Ectodermal cell (in vitro differentiated cells): ENCODE results near the gene PITPNM3.

Source experiments
- H3K27ac ChIP-seq: 2 replicates; pipeline ENCODE4 v1.7.0; 2013; ENCODE audit warnings: mild to moderate bottlenecking, low read depth, low read length; ENCODE audit not compliant: insufficient read depth, poor library complexity, severe bottlenecking
- H3K27me3 ChIP-seq: 2 replicates; pipeline ENCODE4 v1.7.0; 2013; ENCODE audit warnings: mild to moderate bottlenecking, low read length; ENCODE audit not compliant: insufficient read depth, control insufficient read depth, poor library complexity, severe bottlenecking
- H3K36me3 ChIP-seq: one replicate; pipeline ENCODE4 v1.7.0; 2013; ENCODE audit warnings: low read length; ENCODE audit not compliant: control insufficient read depth, insufficient read depth
- H3K4me1 ChIP-seq: one replicate; pipeline ENCODE4 v1.7.0; 2013; ENCODE audit warnings: low read length; ENCODE audit not compliant: control insufficient read depth, insufficient read depth
- H3K4me3 ChIP-seq: 2 replicates; pipeline ENCODE4 v1.7.0; 2013; ENCODE audit warnings: low read depth, low read length, control low read depth; ENCODE audit not compliant: insufficient read depth
- H3K9me3 ChIP-seq: 2 replicates; pipeline ENCODE4 v1.7.0; 2013; ENCODE audit warnings: mild to moderate bottlenecking, low read length, moderate library complexity; ENCODE audit not compliant: control insufficient read depth
- WGBS, 2 experiments: methylation state at CpG; one replicate each; pipeline ENCODE4 v1.1.7; 2013; ENCODE audit warnings: missing lambda C conversion rate in 2 of 2; 5-methylcytosine and 5-hydroxymethylcytosine counted together

PITPNM3 gene

GRCh38 chr17:6495450-6496115, 60.8 kb downstream of the PITPNM3 start:
- no peaks in the 10 kb centered on the region for H3K36me3 ChIP-seq
- H3K4me1 ChIP-seq, result peaks cover 32% of the 10 kb centered on the region
- 55% methylated on average over 15 of the region's 15 CpGs for WGBS, 2 experiments
- no peaks in the 10 kb centered on the region for H3K9me3 ChIP-seq
- H3K27me3 ChIP-seq, result no peaks in the 10 kb centered on the region
- no peak overlapping the region for H3K4me3 ChIP-seq
- H3K27ac ChIP-seq, result no peak overlapping the region

DNA sequence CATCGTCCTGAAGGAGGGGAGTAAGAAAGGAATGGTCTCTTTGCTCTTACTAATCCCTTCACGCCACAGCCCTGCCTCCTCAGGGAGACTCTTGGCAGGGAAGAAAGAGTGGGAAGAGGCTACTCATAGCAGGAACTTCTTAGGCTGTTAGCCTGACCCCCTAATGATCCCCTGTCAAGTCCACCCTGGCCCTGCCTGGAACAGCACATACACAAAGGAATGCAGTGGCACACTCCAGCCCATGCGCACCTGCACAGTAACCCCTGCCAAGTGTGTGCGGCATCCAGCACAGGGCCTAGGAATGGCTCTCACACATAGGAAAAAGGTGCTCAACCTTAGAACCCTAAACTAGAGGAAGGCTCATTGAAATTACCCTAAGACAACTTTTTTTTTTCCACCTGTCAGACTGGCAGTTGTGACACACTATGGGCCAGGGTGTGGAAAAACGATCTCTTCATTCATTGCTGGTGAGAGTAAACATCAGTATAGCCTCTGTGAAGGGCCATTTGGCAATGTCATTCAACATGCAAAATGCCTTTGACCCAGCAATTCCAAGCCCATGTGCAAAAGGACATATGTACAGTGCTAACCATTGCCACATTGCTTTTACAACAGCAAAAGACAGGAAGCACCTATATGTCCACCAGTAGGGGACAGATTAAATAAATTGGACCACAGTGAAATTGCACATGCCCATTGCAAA, 62.0 kb downstream of the PITPNM3 start:
- Histone ChIP-seq H3K27me3 (no peaks in the 10 kb centered on the region), H3K27ac (no peak overlapping the region), H3K36me3 (no peaks in the 10 kb centered on the region), H3K4me1 (peaks cover 32% of the 10 kb centered on the region), H3K4me3 (no peak overlapping the region), H3K9me3 (no peaks in the 10 kb centered on the region)
- 81 to 83% methylated on average over 5 of the region's 5 CpGs for WGBS, 2 experiments

GRCh38 chr17:6492892-6493674, 63.3 kb downstream of the PITPNM3 start:
- H3K9me3 ChIP-seq, result no peaks in the 10 kb centered on the region
- H3K4me3 ChIP-seq, result no peak overlapping the region
- no peaks in the 10 kb centered on the region for H3K36me3 ChIP-seq
- H3K27me3 ChIP-seq, result no peaks in the 10 kb centered on the region
- no peak overlapping the region for H3K27ac ChIP-seq
- 86 to 88% methylated on average over 4 of the region's 4 CpGs for WGBS, 2 experiments
- peaks cover 28% of the 10 kb centered on the region for H3K4me1 ChIP-seq

DNA sequence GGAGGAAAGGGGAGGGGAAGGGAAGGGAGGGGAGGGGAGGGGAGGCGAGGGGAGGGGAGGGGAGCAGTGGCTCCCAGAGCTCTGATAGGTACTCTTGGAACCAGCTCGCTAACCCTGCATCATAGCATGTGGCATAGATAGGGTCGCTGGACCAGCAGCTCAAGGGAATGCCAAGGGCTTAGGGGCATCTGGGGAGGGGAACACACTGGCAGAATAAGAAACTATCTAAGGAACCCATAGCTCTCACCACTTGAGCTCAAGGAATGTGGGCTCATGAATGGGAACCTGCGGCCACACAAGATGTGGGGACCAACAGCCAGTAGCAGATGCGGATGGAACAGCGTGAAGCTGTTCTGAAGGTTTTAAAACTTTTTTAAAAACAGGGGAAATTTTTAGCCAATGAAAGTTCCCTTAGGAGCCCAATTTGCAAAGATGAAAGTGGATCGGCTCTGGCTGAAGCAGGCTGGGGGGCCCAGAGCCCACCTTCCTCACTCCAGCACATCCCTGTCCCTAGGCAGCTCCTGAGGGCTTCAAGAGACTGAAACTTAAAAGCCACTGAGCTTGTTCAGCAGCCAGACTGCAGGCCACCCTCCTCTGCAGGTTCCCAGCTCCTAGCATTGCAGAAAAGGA, 65.2 kb downstream of the PITPNM3 start:
- Histone ChIP-seq H3K4me1 (peaks cover 13% of the 10 kb centered on the region), H3K9me3 (no peaks in the 10 kb centered on the region), H3K4me3 (no peak overlapping the region), H3K36me3 (no peaks in the 10 kb centered on the region), H3K27ac (no peak overlapping the region), H3K27me3 (no peaks in the 10 kb centered on the region)
- WGBS, 2 experiments, result 71 to 82% methylated on average over 6 to 7 of the region's 7 CpGs

GRCh38 chr17:6489016-6489550, 67.3 kb downstream of the PITPNM3 start:
- no peaks in the 10 kb centered on the region for H3K4me1 ChIP-seq
- no peaks in the 10 kb centered on the region for H3K27me3 ChIP-seq
- H3K4me3 ChIP-seq, result no peak overlapping the region
- H3K9me3 ChIP-seq, result no peaks in the 10 kb centered on the region
- no peaks in the 10 kb centered on the region for H3K36me3 ChIP-seq
- 90 to 93% methylated on average over 6 of the region's 6 CpGs for WGBS, 2 experiments
- no peak overlapping the region for H3K27ac ChIP-seq

DNA sequence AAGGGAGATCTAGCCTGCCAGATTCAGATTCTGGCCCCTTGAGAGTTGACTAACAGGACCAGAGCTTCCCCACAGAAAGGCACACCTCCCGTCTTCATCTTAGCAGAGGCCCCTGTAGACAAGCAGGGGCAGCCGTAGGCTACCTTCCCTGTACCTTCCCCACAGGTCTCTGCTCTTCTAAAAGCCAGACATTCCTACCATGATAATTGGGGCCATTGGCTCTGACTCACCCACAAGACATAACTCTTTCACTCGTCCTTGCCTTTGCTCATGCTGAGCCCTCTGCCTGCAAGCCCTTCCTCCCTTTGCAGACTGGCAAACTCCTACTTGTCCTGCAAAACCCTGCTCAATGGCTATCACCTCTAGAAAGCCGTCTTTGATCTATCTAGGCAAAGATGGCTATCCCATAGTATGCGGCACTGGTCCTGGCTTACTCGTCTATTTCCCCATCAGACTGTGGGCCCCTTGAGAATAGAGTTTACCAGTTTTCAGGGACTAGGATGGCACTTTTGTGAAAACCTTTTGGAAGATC, 68.3 kb downstream of the PITPNM3 start:
- no peak overlapping the region for H3K4me3 ChIP-seq
- no peaks in the 10 kb centered on the region for H3K9me3 ChIP-seq
- no peaks in the 10 kb centered on the region for H3K4me1 ChIP-seq
- H3K27me3 ChIP-seq, result no peaks in the 10 kb centered on the region
- H3K36me3 ChIP-seq, result no peaks in the 10 kb centered on the region
- H3K27ac ChIP-seq, result no peak overlapping the region
- WGBS, 2 experiments, result 86 to 89% methylated on average over 6 of the region's 6 CpGs

DNA sequence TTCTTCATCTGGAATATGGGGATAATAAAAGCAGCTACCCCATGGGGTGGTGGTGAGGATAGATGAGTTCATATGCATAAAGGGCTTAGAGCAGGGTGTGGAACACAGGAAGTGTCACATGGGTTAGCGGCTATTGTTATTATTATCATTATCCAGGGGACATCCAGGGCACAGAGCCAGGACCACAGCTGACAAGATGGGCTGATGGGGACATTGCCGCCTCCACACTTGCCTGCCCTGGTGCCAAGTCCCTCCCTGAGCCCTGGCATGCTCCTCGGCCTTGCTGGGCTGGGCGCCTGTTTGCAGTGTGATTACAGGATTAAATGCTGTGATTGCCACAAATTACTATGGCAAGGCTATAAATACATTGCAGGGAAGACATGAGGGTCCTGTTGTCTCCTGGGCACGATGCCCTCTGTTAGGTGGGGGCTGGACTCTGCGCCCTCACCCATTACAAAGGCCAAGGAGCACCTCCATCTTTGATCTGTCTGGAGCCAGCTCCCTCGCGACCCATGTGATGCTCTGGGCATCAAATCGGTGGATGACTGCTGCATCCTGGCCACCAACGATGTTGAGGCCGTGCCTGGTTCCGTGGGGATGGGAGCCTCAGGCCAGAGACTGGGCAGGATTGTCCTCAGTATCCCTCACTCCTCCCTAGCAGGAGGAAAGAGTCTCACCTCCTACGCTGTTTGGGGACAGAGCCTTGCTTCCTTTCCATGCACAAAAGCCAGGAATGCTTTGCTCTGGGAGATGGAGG, 68.9 kb downstream of the PITPNM3 start:
- H3K4me3 ChIP-seq, result no peak overlapping the region
- no peaks in the 10 kb centered on the region for H3K27me3 ChIP-seq
- WGBS, 2 experiments, result 91% methylated on average over 13 of the region's 13 CpGs
- no peaks in the 10 kb centered on the region for H3K36me3 ChIP-seq
- no peaks in the 10 kb centered on the region for H3K4me1 ChIP-seq
- no peak overlapping the region for H3K27ac ChIP-seq
- no peaks in the 10 kb centered on the region for H3K9me3 ChIP-seq

DNA sequence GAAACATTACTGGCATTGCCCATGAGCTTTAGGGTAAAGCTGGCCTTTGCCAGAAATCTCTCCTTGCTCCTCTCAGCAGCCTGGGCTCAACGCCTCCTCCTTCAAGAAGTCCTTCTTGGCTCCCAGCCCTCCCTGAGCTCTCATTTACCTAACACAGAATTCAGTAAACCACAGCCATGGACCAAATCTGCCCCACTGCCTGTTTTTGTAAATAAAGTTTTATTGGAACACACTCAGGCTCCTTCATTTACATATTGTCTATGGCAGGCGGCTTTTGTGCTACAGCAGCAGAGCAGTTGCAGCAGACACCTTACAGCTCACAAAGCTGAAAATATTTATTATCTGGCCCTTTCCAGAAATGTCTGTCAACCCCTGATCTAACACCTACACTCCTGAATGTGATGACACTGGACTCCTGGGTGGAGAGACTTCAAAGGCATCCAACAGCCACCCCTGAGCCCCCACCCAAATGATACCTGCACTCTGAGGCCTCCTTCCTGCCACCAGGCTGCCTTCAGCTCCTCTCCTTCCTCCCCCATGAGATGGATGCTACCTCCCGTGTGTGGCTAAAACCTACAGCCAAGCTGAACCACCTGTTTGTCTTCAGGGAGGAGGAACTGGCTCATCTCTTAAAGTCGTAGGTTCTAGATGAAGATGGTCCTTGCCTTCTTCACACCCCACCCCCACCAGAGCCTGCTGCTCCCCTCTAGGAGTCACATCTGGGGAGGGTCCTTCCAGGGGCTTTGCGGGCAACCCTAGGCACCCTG, 70.5 kb downstream of the PITPNM3 start:
- WGBS, 2 experiments, result 69 to 78% methylated on average over 5 of the region's 5 CpGs

GRCh38 chr17:6483507-6483906, 72.8 kb downstream of the PITPNM3 start:
- Histone ChIP-seq H3K4me1 (peaks cover 17% of the 10 kb centered on the region), H3K36me3 (no peaks in the 10 kb centered on the region), H3K27me3 (no peaks in the 10 kb centered on the region), H3K4me3 (no peak overlapping the region), H3K27ac (no peak overlapping the region), H3K9me3 (no peaks in the 10 kb centered on the region)
- 93% methylated on average over 16 of the region's 16 CpGs for WGBS, 2 experiments

More for the DNA sequence above, 70.5 kb downstream of the PITPNM3 start:
- Histone ChIP-seq H3K27ac (no peak overlapping the region), H3K27me3 (no peaks in the 10 kb centered on the region), H3K4me1 (no peaks in the 10 kb centered on the region), H3K9me3 (no peaks in the 10 kb centered on the region), H3K36me3 (no peaks in the 10 kb centered on the region), H3K4me3 (no peak overlapping the region)
